ENCODE results near the gene CCT7. TPM values are rescaled to one million over a fixed set of nuclear protein-coding genes. Genes with fewer than 3 reads are reported as not detected.

Gene CCT7
- total RNA-seq, 3 donors from 2014 or later: 180 to 223 (median 187) TPM

GRCh38 chr2:73217160-73217559 is 16.9 kb upstream of the CCT7 start:
- H3K4me3 ChIP-seq: no peak overlapping the region
- H3K9me3 ChIP-seq: no peaks in the 10 kb centered on the region
- no peak overlapping the region for H3K27ac ChIP-seq
- H3K27me3 ChIP-seq: no peaks in the 10 kb centered on the region
- no peak for DNase-seq (ENCODE audit: low spot score in 2 of 2)
- H3K36me3 ChIP-seq: no peaks in the 10 kb centered on the region
- intact Hi-C loops (cut with DNase I; ENCODE audit: low total_unique reads): no loop called here
- no peaks in the 10 kb centered on the region for H3K4me1 ChIP-seq
- TF ChIP-seq POLR2AphosphoS5 (IDR thresholded peaks at IDR 0.05) (no peak), CTCF (IDR thresholded peaks at IDR 0.05) (no peak), POLR2A (IDR thresholded peaks at IDR 0.05) (no peak)

- Histone ChIP-seq H3K9me3 (no peaks in the 10 kb centered on the region), H3K4me3 (no peak overlapping the region), H3K4me1 (no peaks in the 10 kb centered on the region), H3K27ac (no peak overlapping the region), H3K36me3 (no peaks in the 10 kb centered on the region), H3K27me3 (no peaks in the 10 kb centered on the region)
- intact Hi-C loops (cut with DNase I; ENCODE audit: low total_unique reads): no loop called here
- DNase-seq (ENCODE audit: low spot score in 2 of 2): no peak
- TF ChIP-seq POLR2A (IDR thresholded peaks at IDR 0.05) (no peak), POLR2AphosphoS5 (IDR thresholded peaks at IDR 0.05) (no peak), CTCF (IDR thresholded peaks at IDR 0.05) (no peak)
These were observed 16.3 kb upstream of the CCT7 start for GRCh38 chr2:73217826-73218225.

GRCh38 chr2:73218298-73218697 is 15.8 kb upstream of the CCT7 start:
- H3K4me3 ChIP-seq: no peak overlapping the region
- DNase-seq (ENCODE audit: low spot score in 2 of 2): no peak
- intact Hi-C loops (cut with DNase I; ENCODE audit: low total_unique reads): no loop called here
- H3K27me3 ChIP-seq: no peaks in the 10 kb centered on the region
- TF ChIP-seq POLR2AphosphoS5 (IDR thresholded peaks at IDR 0.05) (no peak), CTCF (IDR thresholded peaks at IDR 0.05) (no peak), POLR2A (IDR thresholded peaks at IDR 0.05) (no peak)
- H3K4me1 ChIP-seq: no peaks in the 10 kb centered on the region
- no peak overlapping the region for H3K27ac ChIP-seq
- H3K36me3 ChIP-seq: no peaks in the 10 kb centered on the region
- H3K9me3 ChIP-seq: no peaks in the 10 kb centered on the region

GRCh38 chr2:73223821-73224220 is 10.3 kb upstream of the CCT7 start:
- Histone ChIP-seq H3K4me3 (no peak overlapping the region), H3K27ac (no peak overlapping the region), H3K4me1 (no peaks in the 10 kb centered on the region), H3K27me3 (no peaks in the 10 kb centered on the region), H3K36me3 (no peaks in the 10 kb centered on the region), H3K9me3 (no peaks in the 10 kb centered on the region)
- intact Hi-C loops (cut with DNase I; ENCODE audit: low total_unique reads): no loop called here
- DNase-seq (ENCODE audit: low spot score in 2 of 2): no peak
- no peak for TF ChIP-seq POLR2AphosphoS5 (IDR thresholded peaks at IDR 0.05)
- TF ChIP-seq POLR2A (IDR thresholded peaks at IDR 0.05): no peak
- no peak for TF ChIP-seq CTCF (IDR thresholded peaks at IDR 0.05)

- Histone ChIP-seq H3K4me3 (no peak overlapping the region), H3K9me3 (no peaks in the 10 kb centered on the region), H3K4me1 (no peaks in the 10 kb centered on the region), H3K27me3 (no peaks in the 10 kb centered on the region), H3K36me3 (no peaks in the 10 kb centered on the region), H3K27ac (no peak overlapping the region)
- intact Hi-C loops (cut with DNase I; ENCODE audit: low total_unique reads): no loop called here
- TF ChIP-seq CTCF (IDR thresholded peaks at IDR 0.05): no peak
- TF ChIP-seq POLR2A (IDR thresholded peaks at IDR 0.05): no peak
- no peak for TF ChIP-seq POLR2AphosphoS5 (IDR thresholded peaks at IDR 0.05)
- no peak for DNase-seq (ENCODE audit: low spot score in 2 of 2)
These were observed 8.4 kb upstream of the CCT7 start for GRCh38 chr2:73225513-73226360.

All from breast epithelium (tissue), 4 donors.